Right lung (tissue), 10 donors: ENCODE data around the gene DDR1. TPM values are rescaled to one million over a fixed set of nuclear protein-coding genes. Genes with fewer than 3 reads are reported as not detected.

ENCODE experiments used
- DNase-seq, 2 donors: peaks; one replicate each; pipeline ENCODE4 v3.0.0-alpha.2; 2013
- long read RNA-seq, 8 donors: transcript quantifications; one replicate each; lab custom pipeline, GENCODE V29; 2026
- polyA plus RNA-seq, 5 donors: library from polyadenylated mRNA; unstranded; fragments of 120-200 nt; gene quantifications; one replicate each; pipeline versions ENCODE4 v1.2.1 to v1.2.3, GENCODE V29; 2013; ENCODE audit warnings: inconsistent platforms in 1 of 5, low replicate concordance in 1 of 5; ENCODE audit not compliant: insufficient read length in 5 of 5, insufficient read depth in 1 of 5

Gene DDR1
- polyA plus RNA-seq: 10 to 100 TPM; 73.8 to 96.3 (median 93.7) TPM
- long read RNA-seq, donor 1, partial matches to known transcripts: 27 of 31 reads
- long read RNA-seq, donor 1, other reads (novel, unspliced or antisense): 0 of 31 reads
- long read RNA-seq, donor 2, partial matches to known transcripts: 5 of 6 reads
- long read RNA-seq, donor 2, other reads (novel, unspliced or antisense): 0 of 6 reads
- long read RNA-seq, donor 3, partial matches to known transcripts: 6 of 9 reads
- long read RNA-seq, donor 3, other reads (novel, unspliced or antisense): 0 of 9 reads
- long read RNA-seq, donor 4, partial matches to known transcripts: 27 of 30 reads
- long read RNA-seq, donor 4, other reads (novel, unspliced or antisense): 0 of 30 reads
- long read RNA-seq, donor 5, partial matches to known transcripts: 35 of 42 reads
- long read RNA-seq, donor 5, other reads (novel, unspliced or antisense): 0 of 42 reads
- long read RNA-seq, donor 6, partial matches to known transcripts: 9 of 16 reads
- long read RNA-seq, donor 6, other reads (novel, unspliced or antisense): 0 of 16 reads
- long read RNA-seq, donor 7, partial matches to known transcripts: 14 of 16 reads
- long read RNA-seq, donor 7, other reads (novel, unspliced or antisense): 0 of 16 reads
- long read RNA-seq, donor 8, partial matches to known transcripts: 0 of 1 reads
- long read RNA-seq, donor 8, other reads (novel, unspliced or antisense): 0 of 1 reads

DNA sequence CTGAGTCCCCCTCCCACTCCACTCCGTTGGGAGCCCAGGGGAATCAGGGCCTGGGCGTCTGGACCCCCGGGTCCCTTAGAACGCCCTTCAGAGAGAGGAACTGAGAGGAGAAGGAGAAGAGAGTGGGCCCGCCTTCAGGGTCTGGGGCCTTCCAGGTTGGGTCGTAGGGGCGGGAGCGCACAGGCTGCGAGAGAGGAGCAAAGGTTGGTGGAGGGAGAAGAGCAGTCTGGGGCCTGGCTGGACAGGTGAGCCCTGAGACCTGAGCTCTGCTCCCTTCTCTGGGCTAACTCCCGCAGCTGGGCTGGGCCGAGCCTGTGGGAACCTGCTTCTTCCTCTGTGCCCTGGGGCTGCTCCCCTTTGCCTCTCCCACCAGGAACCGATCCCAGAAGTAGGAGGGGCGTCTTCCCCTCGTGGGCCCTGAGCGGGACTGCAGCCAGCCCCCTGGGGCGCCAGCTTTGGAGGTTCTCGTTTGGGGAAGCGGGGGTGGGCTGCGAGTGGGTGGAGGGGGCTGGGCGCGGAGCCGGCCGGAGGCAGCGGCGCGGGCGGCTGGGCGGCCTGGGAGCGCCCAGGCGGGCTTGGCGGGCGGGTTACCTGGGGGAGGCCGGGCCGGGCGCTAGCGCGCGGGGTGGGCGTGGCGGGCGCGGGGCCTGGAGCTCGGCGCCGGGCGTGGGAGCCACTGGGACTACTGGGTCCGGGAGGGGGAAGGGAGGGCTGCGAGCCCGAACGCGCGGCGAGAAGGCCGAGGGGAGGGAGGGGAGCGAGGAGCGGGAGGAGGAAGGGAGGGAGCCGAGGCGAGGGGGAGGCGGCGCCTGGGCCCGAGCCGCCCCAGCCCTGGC lies at the start of gene DDR1:
DDR1 (plus strand) TSS at position 835 of the 836 bp plus-strand sequence. CDS start 4,211 bp downstream, outside the sequence.
- peak; percentile 83 to 84 for DNase-seq

DNA sequence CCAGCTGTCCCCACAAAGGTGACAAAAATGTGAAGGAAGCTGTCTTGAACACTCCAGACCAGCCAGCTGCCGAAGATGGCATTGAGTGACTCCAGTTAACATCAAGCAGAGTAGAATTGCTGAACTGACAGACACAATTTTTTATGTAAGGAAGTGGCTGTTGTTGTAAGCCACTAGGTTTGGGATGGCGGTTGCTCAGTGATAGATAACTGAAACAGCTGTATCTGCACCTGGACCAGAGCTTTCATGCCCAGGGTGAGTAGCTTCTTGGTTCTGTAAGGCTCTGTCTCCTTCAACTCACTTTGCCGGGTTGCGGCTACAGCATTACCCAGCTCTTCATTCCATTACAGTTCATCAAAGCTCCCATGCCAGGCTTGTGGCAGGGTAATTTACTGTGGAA lies 49.7 kb upstream of the DDR1 start:
- DNase-seq: no peak

DNA sequence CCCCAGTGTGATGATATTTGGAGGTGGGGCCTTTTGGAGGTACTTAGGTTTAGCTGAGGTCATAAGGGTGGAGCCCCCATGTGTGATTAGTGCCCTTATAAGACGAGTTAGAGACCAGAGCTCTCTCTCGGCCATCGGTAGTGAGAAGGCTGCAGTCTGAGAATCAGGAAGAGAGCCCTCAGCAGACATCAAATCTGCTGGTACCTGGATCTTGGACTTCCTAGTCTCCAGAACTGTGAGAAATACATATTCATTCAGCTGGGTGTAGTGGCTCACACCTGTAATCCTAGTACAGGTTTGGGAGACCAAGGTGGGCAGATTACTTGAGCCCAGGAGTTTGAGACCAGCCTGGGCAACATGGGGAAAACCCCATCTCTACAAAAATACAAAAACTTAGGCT lies 48.7 kb upstream of the DDR1 start:
- no peak for DNase-seq

GRCh38 chr6:30836431-30836866 lies 47.9 kb upstream of the DDR1 start:
- peak; percentile 61 to 69 for DNase-seq

GRCh38 chr6:30836957-30837356 lies 47.4 kb upstream of the DDR1 start:
- DNase-seq: no peak

- DNase-seq: no peak
Measured at GRCh38 chr6:30837432-30837831, 46.9 kb upstream of the DDR1 start.

DNA sequence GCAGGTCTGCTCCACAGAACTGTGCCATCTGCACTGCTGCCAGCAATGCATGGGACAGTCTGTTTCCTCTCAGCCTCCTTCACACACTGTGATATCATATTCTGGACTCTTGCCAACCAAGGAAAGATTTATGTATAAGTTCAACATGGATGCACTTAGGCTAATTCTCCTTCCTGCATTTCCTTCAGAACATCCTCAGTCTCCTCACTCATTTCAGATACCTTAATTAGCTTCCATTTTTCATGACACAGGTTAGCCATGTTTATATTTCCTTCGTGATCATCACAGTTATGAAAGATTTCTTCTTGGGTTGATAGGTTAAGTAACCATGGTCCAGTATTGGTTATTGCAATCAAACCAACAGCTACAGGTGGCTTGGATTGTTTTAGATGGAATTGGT lies 46.4 kb upstream of the DDR1 start:
- DNase-seq: no peak

- no peak for DNase-seq
Measured at GRCh38 chr6:30839671-30840070, 44.6 kb upstream of the DDR1 start.

DNA sequence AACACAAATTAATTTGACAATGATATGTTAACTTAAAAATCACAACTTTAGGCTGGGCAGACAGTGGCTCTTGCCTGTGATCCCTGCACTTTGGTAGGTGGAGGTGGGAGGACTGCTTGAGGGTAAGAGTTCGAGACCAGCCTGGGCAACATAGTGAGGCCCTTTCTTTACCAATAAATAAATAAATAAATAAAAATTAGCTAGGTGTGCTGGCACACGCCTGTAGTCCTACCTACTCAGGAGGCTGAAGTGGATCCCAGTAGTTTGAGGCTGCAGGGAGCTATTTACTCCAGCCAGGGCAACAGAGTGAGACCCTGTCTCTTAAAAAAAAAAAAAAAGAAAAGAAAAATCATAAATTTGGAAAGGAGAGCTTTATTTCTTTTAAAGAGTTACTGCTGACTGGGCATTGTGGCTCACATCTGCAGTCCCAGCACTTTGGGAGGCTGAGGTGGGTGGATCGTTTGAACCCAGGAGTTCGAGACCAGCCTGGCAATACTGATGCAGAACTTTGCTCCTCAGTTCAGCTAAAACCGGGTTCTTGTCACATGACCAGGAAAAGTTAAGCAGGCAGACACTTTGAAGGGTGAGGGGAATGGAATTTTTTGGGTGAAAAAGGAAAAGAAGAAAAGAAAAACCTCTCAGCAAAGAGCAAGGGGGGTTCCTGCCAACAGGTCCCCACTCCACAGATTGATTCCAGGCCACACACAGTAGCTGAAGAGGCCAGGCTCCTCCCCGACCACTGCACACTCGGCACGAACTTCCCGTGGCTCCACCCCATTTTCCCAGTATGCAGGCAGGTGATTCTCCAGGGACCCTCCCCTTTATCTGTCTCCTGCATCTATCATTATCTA lies 44.0 kb upstream of the DDR1 start:
- DNase-seq: no peak

DNA sequence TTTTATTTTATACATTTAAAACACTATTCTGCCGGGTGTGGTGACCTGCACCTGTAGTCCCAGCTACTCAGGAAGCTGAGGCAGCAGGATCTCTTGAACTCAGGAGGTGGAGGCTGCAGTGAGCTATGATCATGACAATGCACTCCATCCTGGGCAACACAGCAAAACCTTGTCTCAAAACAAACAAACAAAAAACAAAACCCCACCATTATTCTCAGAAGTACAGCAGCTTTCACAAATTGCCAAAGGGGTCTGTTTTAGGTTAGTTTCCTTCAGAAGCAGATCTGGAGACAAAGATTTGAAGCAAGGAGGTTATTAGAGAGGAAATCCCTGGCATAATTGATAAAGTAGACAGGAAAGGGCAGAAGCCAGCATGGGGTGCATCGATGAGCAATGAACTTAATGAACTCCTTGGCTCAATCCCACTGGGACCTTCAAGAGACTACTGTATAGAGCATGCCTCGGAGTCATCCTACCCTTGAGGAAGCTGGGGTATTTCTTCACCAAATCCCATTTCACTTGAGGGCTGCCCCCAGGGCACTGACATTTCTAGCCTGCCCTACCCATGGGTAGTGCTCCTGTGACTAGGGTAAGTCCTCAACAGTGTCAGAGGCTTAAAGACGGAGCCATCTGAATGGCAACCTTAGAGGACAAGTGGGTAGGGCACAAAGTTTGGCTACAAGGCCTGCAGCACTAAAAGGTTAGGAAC lies 43.2 kb upstream of the DDR1 start:
- no peak for DNase-seq

GRCh38 chr6:30841644-30842504 lies 42.4 kb upstream of the DDR1 start:
- DNase-seq: no peak

DNA sequence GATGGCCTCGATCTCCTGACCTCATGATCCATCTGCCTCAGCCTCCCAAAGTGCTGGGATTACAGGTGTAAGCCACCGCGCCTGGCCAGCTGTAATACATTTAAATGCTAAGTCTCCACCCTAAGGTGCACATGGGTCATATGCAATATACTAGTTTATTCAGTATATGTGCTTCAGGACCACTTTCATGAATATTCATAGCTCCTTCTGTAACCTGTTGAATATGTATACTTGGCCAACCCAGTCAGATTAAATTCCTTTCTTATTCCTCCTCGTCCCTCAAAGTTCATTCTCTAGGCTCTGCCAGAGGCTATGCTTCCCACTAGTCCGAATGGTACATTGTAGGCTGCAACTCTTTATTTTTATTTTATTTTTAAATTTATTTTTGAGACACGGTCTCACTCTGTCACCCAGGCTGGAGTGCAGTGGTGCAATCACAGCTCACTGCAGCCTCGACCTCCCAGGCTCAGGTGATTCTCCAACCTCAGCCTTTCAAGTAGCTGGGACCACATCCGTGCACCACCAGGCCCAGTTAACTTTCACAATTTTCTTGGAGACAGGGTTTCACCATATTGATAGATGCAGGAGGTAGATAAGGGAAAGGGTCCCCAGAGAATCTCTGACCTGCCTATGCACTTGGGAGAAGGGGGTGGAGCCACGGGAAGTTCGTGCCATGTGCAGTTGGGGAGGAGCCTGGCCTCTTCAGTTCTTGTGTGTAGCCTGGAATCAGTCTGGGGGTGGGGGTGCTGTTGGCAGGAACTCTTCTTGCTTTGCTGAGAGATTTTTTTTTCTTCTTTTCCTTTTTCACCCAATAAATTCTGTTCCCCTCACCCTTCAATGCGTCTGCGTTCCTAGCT lies 41.3 kb upstream of the DDR1 start:
- no peak for DNase-seq

- no peak for DNase-seq
Measured at GRCh38 chr6:30843611-30843998, 40.7 kb upstream of the DDR1 start.

- no peak for DNase-seq
Measured at GRCh38 chr6:30844118-30844535, 40.2 kb upstream of the DDR1 start.

DNA sequence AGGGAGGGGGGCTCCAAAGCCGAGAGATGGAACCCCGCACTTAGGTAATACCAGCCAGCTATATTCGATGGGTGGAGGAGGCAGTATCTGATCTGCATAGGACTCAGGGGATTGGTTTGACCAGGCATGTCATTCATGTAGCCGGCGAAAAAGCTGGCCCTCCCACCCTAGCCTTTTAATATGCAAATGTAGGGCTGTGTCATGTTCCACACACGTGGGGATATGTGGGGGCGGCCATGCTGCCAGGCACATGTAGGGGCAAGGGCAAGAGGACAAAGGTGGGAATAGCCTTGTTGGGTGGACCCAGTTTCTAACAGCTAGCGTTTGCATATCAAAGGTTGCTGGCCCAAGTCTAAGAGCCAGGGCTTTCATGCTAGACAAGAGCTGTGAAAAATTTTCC lies 39.1 kb upstream of the DDR1 start:
- DNase-seq: no peak

- no peak for DNase-seq
Measured at GRCh38 chr6:30847421-30847970, 36.8 kb upstream of the DDR1 start.

GRCh38 chr6:30847971-30848436 lies 36.3 kb upstream of the DDR1 start:
- no peak for DNase-seq
